ENCODE data around the gene SDR42E1. TPM values are rescaled to one million over a fixed set of nuclear protein-coding genes. Genes with fewer than 3 reads are reported as not detected.

The SDR42E1 gene
- total RNA-seq, 2 experiments from 2014 or later: under 0.01 to 0.65 TPM

GRCh38 chr16:81951564-81951963 lies 59.7 kb downstream of the SDR42E1 start:
- Histone ChIP-seq H3K27ac (ENCODE audit: low read depth, low read length, poor library complexity, severe bottlenecking) (no peak overlapping the region), H4K20me1 (ENCODE audit: insufficient read depth, low read length) (no peaks in the 10 kb centered on the region), H3K79me2 (ENCODE audit: insufficient read depth, low read depth, low read length) (no peaks in the 10 kb centered on the region), H3K4me1 (ENCODE audit: insufficient read depth, low read length, poor library complexity, severe bottlenecking) (no peaks in the 10 kb centered on the region), H3K36me3 (ENCODE audit: insufficient read depth, low read length) (peaks cover 99% of the 10 kb centered on the region), H3K4me3 (ENCODE audit: low read depth, low read length, poor library complexity, severe bottlenecking) (no peak overlapping the region), H2AFZ (ENCODE audit: low read length) (no peak overlapping the region), H3K4me2 (ENCODE audit: low read length) (no peak overlapping the region), H3K9me3 (ENCODE audit: low read length) (peaks cover 22% of the 10 kb centered on the region), H3K9me2 (ENCODE audit: insufficient read depth, low read length) (no peaks in the 10 kb centered on the region)
- no peak for DNase-seq (ENCODE audit: low spot score)
- ChIA-PET POLR2A (interaction anchor here (0.7 to 0.8 kb wide), 2 partner anchors 11 to 1892 kb away, joined by 3 to 4 read pairs; no protein-coding TSS in a partner anchor), CTCF (ENCODE audit: unreplicated experiment) (no interaction called here)
- BruUV-seq (replicated peaks): no TSS peak
- TF ChIP-seq CTCF (conservative IDR thresholded peaks at IDR 0.05; ENCODE audit: low read length) (no peak), EZH2phosphoT487 (IDR thresholded peaks at IDR 0.05; ENCODE audit: borderline replicate concordance, low read depth, low read length) (no peak)
- intact Hi-C loops (cut with micrococcal nuclease; ENCODE audit: unreplicated experiment): no loop called here

- Histone ChIP-seq H3K4me3 (ENCODE audit: low read depth, low read length, poor library complexity, severe bottlenecking) (no peak overlapping the region), H3K9me2 (ENCODE audit: insufficient read depth, low read length) (no peaks in the 10 kb centered on the region), H3K79me2 (ENCODE audit: insufficient read depth, low read depth, low read length) (no peaks in the 10 kb centered on the region), H3K27ac (ENCODE audit: low read depth, low read length, poor library complexity, severe bottlenecking) (no peak overlapping the region), H3K4me2 (ENCODE audit: low read length) (no peak overlapping the region), H2AFZ (ENCODE audit: low read length) (no peak overlapping the region), H4K20me1 (ENCODE audit: insufficient read depth, low read length) (no peaks in the 10 kb centered on the region), H3K4me1 (ENCODE audit: insufficient read depth, low read length, poor library complexity, severe bottlenecking) (no peaks in the 10 kb centered on the region), H3K9me3 (ENCODE audit: low read length) (peaks cover 18% of the 10 kb centered on the region), H3K36me3 (ENCODE audit: insufficient read depth, low read length) (peaks cover 100% of the 10 kb centered on the region)
- TF ChIP-seq CTCF (conservative IDR thresholded peaks at IDR 0.05; ENCODE audit: low read length) (no peak), EZH2phosphoT487 (IDR thresholded peaks at IDR 0.05; ENCODE audit: borderline replicate concordance, low read depth, low read length) (no peak)
- no TSS peak for BruUV-seq (replicated peaks)
- ChIA-PET POLR2A (no interaction called here), CTCF (ENCODE audit: unreplicated experiment) (no interaction called here)
- no peak for DNase-seq (ENCODE audit: low spot score)
- intact Hi-C loops (cut with micrococcal nuclease; ENCODE audit: unreplicated experiment): no loop called here
Observed at GRCh38 chr16:81946206-81946605, 65.1 kb downstream of the SDR42E1 start.

- Histone ChIP-seq H3K4me1 (ENCODE audit: insufficient read depth, low read length, poor library complexity, severe bottlenecking) (no peaks in the 10 kb centered on the region), H3K9me3 (ENCODE audit: low read length) (peaks cover 13% of the 10 kb centered on the region), H4K20me1 (ENCODE audit: insufficient read depth, low read length) (no peaks in the 10 kb centered on the region), H3K4me2 (ENCODE audit: low read length) (no peak overlapping the region), H3K79me2 (ENCODE audit: insufficient read depth, low read depth, low read length) (no peaks in the 10 kb centered on the region), H3K9me2 (ENCODE audit: insufficient read depth, low read length) (no peaks in the 10 kb centered on the region), H3K36me3 (ENCODE audit: insufficient read depth, low read length) (peaks cover 100% of the 10 kb centered on the region), H3K4me3 (ENCODE audit: low read depth, low read length, poor library complexity, severe bottlenecking) (no peak overlapping the region), H2AFZ (ENCODE audit: low read length) (no peak overlapping the region), H3K27ac (ENCODE audit: low read depth, low read length, poor library complexity, severe bottlenecking) (no peak overlapping the region)
- CTCF ChIA-PET (ENCODE audit: unreplicated experiment): no interaction called here
- TF ChIP-seq CTCF (conservative IDR thresholded peaks at IDR 0.05; ENCODE audit: low read length) (no peak), EZH2phosphoT487 (IDR thresholded peaks at IDR 0.05; ENCODE audit: borderline replicate concordance, low read depth, low read length) (no peak)
- POLR2A ChIA-PET: no interaction called here
- BruUV-seq (replicated peaks): no TSS peak
- no peak for DNase-seq (ENCODE audit: low spot score)
- intact Hi-C loops (cut with micrococcal nuclease; ENCODE audit: unreplicated experiment): no loop called here
Observed at GRCh38 chr16:81945665-81946064, 65.6 kb downstream of the SDR42E1 start.

Data from OCI-LY7 (cell line).